WTC11 (cell line): ENCODE data around the gene NUP98. TPM values are rescaled to one million over a fixed set of nuclear protein-coding genes. Genes with fewer than 3 reads are reported as not detected.
"Not testable (repeated sequence)": the region's sequence is repeated elsewhere in the genome, so short reads cannot be mapped to it uniquely, and the experiment has no call there.

Experiments used
- ATAC-seq: fragments of 200-7000 bp; cut with Tn5 transposase; 2 replicates; pipeline ENCODE4 v1.10.0; 2021; ENCODE audit warnings: mild to moderate bottlenecking, moderate library complexity
- CTCF ChIA-PET: fragments of 300-600 bp; sonication (Branson Sonifier 250); formaldehyde crosslinking; loops from one replicate; lab custom pipeline; 2021; ENCODE audit warnings: antibody characterized with exemption; lab: Charles Lee
- POLR2A ChIA-PET: fragments of 350-600 bp; sonication (Branson Sonifier 250); formaldehyde crosslinking; loops from one replicate; lab custom pipeline; 2021; ENCODE audit warnings: antibody characterized with exemption; lab: Charles Lee
- DNase-seq: peaks from one replicate; pipeline ENCODE4 v3.0.0; 2021; ENCODE audit warnings: low spot score
- H3K27ac Mint-ChIP-seq: 2 replicates; pipeline ENCODE4 v1.8.0; 2021; ENCODE audit warnings: mixed read lengths
- H3K27me3 Mint-ChIP-seq: 2 replicates; pipeline ENCODE4 v1.8.0; 2021; ENCODE audit warnings: low read depth, mild to moderate bottlenecking, moderate library complexity, mixed read lengths
- H3K36me3 Mint-ChIP-seq: 2 replicates; pipeline ENCODE4 v1.8.0; 2021; ENCODE audit warnings: mixed read lengths
- H3K4me1 Mint-ChIP-seq: 2 replicates; pipeline ENCODE4 v1.8.0; 2022; ENCODE audit warnings: mixed read lengths
- H3K4me3 Mint-ChIP-seq: 2 replicates; pipeline ENCODE4 v1.8.0; 2021; ENCODE audit warnings: mild to moderate bottlenecking, moderate library complexity, mixed read lengths
- H3K9me3 Mint-ChIP-seq: 2 replicates; pipeline ENCODE4 v1.8.0; 2021; ENCODE audit warnings: mixed read lengths
- ATF1 ChIP-seq: sonication (generic); formaldehyde crosslinking; IDR thresholded peaks from 2 replicates; pipeline ENCODE4 v1.8.1; 2023; ENCODE audit warnings: mild to moderate bottlenecking, moderate library complexity, missing genetic modification reagents
- ELF4 ChIP-seq: sonication (generic); formaldehyde crosslinking; IDR thresholded peaks from 2 replicates; pipeline ENCODE4 v1.8.1; 2022; ENCODE audit warnings: low read depth, mild to moderate bottlenecking, moderate library complexity, missing genetic modification reagents
- IRF2 ChIP-seq: sonication (generic); formaldehyde crosslinking; IDR thresholded peaks from 2 replicates; pipeline ENCODE4 v1.8.0; 2022; ENCODE audit warnings: low read depth, missing genetic modification reagents, borderline replicate concordance
- MXD4 ChIP-seq: fragments of 250-450 bp; sonication (Bioruptor Pico); IDR thresholded peaks from 2 replicates; pipeline ENCODE4 v1.8.0; 2021; ENCODE audit warnings: mild to moderate bottlenecking, moderate library complexity, borderline replicate concordance
- NFE2L1 ChIP-seq: sonication (generic); formaldehyde crosslinking; IDR thresholded peaks from 2 replicates; pipeline ENCODE4 v1.8.1; 2023; ENCODE audit warnings: missing genetic modification reagents
- NFYB ChIP-seq: sonication (generic); formaldehyde crosslinking; conservative IDR thresholded peaks from 2 replicates; pipeline ENCODE4 v1.8.0; 2022; ENCODE audit warnings: low read depth, missing genetic modification reagents
- NR2C2 ChIP-seq: sonication (generic); formaldehyde crosslinking; IDR thresholded peaks from 2 replicates; pipeline ENCODE4 v1.8.0; 2022; ENCODE audit warnings: mild to moderate bottlenecking, missing genetic modification reagents
- ZNF121 ChIP-seq: sonication (generic); formaldehyde crosslinking; IDR thresholded peaks from 2 replicates; pipeline ENCODE4 v1.8.0; 2023; ENCODE audit warnings: missing genetic modification reagents
- ZNF219 ChIP-seq: sonication (generic); formaldehyde crosslinking; IDR thresholded peaks from 2 replicates; pipeline ENCODE4 v1.8.0; 2023; ENCODE audit warnings: missing genetic modification reagents, mild to moderate bottlenecking, borderline replicate concordance
- total RNA-seq: library from RNA; stranded (reverse); gene quantifications from 3 replicates; pipeline ENCODE4 v1.2.3, GENCODE V29; 2021
- TF ChIP-seq, protein P1 (sequence below): sonication (generic); formaldehyde crosslinking; conservative IDR thresholded peaks from 2 replicates; pipeline ENCODE4 v1.8.1; 2023; ENCODE audit warnings: mild to moderate bottlenecking, low read depth, missing genetic modification reagents, moderate library complexity
- TF ChIP-seq, protein P2 (sequence below): sonication (generic); formaldehyde crosslinking; IDR thresholded peaks from 2 replicates; pipeline ENCODE4 v1.8.0; 2022; ENCODE audit warnings: mild to moderate bottlenecking, missing genetic modification reagents
- TF ChIP-seq, protein P3 (sequence below): sonication (generic); formaldehyde crosslinking; IDR thresholded peaks from 2 replicates; pipeline ENCODE4 v1.8.0; 2023; ENCODE audit warnings: missing genetic modification reagents
- TF ChIP-seq, protein P4 (sequence below): sonication (generic); formaldehyde crosslinking; conservative IDR thresholded peaks from 2 replicates; pipeline ENCODE4 v1.8.1; 2022; ENCODE audit warnings: mild to moderate bottlenecking, missing genetic modification reagents
- TF ChIP-seq, protein P5 (sequence below): sonication (generic); formaldehyde crosslinking; IDR thresholded peaks from 2 replicates; pipeline ENCODE4 v1.8.0; 2022; ENCODE audit warnings: missing genetic modification reagents
- TF ChIP-seq, protein P6 (sequence below): sonication (generic); formaldehyde crosslinking; IDR thresholded peaks from 2 replicates; pipeline ENCODE4 v1.8.1; 2023; ENCODE audit warnings: mild to moderate bottlenecking, missing genetic modification reagents, moderate library complexity
- TF ChIP-seq, protein P7 (sequence below): fragments of 250-450 bp; sonication (Bioruptor Pico); IDR thresholded peaks from 2 replicates; pipeline ENCODE4 v1.9.0; 2021; ENCODE audit warnings: mild to moderate bottlenecking

Gene NUP98
- total RNA-seq, 1 experiment from 2014 or later = 81.4 TPM

DNA sequence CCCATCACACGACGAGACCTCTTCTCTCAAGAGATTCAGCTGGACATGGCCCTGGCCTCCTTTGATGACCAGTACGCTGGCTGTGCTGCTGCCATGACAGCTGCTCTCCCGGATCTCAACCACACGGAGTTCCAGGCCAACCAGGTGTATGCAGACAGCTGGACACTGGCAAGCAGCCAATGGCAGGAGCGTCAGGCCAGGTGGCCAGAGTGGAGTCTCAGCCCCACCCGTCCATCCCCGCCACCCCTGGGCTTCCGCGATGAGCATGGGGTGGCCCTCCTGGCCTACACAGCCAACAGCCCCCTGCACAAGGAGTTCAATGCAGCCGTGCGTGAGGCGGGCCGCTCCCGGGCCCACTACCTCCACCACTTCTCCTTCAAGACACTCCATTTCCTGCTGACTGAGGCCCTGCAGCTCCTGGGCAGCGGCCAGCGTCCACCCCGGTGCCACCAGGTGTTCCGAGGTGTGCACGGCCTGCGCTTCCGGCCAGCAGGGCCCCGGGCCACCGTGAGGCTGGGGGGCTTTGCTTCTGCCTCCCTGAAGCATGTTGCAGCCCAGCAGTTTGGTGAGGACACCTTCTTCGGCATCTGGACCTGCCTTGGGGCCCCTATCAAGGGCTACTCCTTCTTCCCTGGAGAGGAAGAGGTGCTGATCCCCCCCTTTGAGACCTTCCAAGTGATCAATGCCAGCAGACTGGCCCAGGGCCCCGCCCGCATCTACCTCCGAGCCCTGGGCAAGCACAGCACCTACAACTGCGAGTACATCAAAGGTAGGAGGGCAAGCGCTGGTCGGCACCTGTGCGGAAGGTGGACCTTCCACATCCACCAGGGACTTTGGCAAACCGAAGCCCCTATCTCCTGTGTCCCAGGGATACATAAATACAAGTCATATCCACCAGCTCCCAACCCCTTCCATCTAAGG lies 137.5 kb downstream of the NUP98 start (continued):
- TF ChIP-seq, protein P1, sequence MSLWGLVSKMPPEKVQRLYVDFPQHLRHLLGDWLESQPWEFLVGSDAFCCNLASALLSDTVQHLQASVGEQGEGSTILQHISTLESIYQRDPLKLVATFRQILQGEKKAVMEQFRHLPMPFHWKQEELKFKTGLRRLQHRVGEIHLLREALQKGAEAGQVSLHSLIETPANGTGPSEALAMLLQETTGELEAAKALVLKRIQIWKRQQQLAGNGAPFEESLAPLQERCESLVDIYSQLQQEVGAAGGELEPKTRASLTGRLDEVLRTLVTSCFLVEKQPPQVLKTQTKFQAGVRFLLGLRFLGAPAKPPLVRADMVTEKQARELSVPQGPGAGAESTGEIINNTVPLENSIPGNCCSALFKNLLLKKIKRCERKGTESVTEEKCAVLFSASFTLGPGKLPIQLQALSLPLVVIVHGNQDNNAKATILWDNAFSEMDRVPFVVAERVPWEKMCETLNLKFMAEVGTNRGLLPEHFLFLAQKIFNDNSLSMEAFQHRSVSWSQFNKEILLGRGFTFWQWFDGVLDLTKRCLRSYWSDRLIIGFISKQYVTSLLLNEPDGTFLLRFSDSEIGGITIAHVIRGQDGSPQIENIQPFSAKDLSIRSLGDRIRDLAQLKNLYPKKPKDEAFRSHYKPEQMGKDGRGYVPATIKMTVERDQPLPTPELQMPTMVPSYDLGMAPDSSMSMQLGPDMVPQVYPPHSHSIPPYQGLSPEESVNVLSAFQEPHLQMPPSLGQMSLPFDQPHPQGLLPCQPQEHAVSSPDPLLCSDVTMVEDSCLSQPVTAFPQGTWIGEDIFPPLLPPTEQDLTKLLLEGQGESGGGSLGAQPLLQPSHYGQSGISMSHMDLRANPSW (CRISPR knock-in tag) = no peak

DNA sequence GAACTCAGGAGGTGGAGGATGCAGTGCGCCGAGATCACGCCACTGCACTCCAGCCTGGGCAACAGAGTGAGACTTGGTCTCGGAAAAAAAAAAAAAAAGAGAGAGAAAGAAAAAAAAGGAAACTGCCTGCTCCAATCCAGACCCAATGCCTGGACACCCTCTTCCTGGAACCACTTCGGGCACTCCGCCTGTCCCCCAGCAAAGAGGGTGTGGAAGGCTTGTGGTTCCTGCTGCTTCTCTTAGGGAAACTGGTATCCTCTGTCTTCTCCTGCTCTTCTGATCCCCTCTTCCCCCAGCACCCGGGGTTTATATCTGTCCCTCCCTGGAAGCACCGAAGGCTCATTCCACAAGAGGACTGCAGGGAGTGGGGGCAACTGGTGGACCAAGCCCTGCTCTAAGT lies 139.1 kb downstream of the NUP98 start:
- Mint-ChIP-seq H3K9me3 (peaks cover 10% of the 10 kb centered on the region; the same call in 1 of the 2 replicates), H3K27ac (no peak overlapping the region), H3K36me3 (no peaks in the 10 kb centered on the region), H3K4me1 (no peaks in the 10 kb centered on the region), H3K27me3 (no peaks in the 10 kb centered on the region), H3K4me3 (no peak overlapping the region)
- POLR2A ChIA-PET = no interaction called here
- ATAC-seq (no peak), DNase-seq (no peak)
- CTCF ChIA-PET = no interaction called here
- TF ChIP-seq, protein P2, sequence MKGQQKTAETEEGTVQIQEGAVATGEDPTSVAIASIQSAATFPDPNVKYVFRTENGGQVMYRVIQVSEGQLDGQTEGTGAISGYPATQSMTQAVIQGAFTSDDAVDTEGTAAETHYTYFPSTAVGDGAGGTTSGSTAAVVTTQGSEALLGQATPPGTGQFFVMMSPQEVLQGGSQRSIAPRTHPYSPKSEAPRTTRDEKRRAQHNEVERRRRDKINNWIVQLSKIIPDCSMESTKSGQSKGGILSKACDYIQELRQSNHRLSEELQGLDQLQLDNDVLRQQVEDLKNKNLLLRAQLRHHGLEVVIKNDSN = no peak
- TF ChIP-seq IRF2 (no peak), NFE2L1 (CRISPR knock-in tag) (no peak), ATF1 (no peak)

DNA sequence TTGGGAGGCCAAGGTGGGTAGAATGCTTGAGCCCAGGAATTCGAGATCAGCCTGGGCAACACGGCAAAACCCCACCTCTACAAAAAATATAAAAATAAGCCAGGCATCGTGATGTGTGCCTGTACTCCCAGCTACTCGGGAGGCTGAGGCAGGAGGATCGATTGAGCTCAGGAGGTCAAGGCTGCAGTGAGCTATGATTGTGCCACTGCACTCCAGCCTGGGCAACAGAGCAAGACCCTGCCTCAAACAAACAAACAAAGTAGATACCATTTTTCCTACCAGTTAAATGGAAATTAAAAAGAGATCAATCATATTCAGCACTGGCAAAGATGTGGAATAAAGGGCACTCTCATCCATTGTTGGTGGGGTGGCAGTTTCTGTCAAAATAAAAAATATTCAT lies 140.0 kb downstream of the NUP98 start:
- H3K27ac Mint-ChIP-seq, H3K4me1 Mint-ChIP-seq, H3K36me3 Mint-ChIP-seq, POLR2A ChIA-PET, DNase-seq, ATAC-seq, H3K27me3 Mint-ChIP-seq, CTCF ChIA-PET, H3K4me3 Mint-ChIP-seq: not testable (repeated sequence)
- H3K9me3 Mint-ChIP-seq = peaks cover 10% of the 10 kb centered on the region; the same call in 1 of the 2 replicates
- TF ChIP-seq ZNF121 (CRISPR knock-in tag) = peak; percentile 73; the same call in 1 of the 2 replicates

DNA sequence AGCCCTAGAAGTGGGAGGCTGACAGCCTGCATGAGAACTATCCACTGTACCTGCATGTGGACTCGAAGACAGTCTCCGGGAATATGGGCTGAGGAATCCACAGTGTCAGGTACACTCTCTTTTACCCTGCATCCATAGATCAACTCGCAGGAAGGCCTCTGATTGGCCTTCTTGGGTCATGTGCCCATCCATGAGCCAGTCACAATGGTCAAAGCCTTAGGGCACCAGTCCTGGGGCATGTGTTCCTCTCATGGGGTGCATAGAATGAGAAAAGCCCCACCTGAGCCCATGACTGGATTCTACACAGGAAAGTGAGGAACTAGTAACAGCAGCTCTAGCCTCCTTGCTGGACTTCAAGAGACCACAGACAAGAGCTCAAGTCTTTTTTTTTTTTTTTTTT lies 141.8 kb downstream of the NUP98 start:
- Mint-ChIP-seq H3K27ac (no peak overlapping the region), H3K9me3 (peaks cover 10% of the 10 kb centered on the region; the same call in 1 of the 2 replicates), H3K4me1 (no peaks in the 10 kb centered on the region), H3K36me3 (no peaks in the 10 kb centered on the region), H3K27me3 (peaks cover 5% of the 10 kb centered on the region; the same call in 1 of the 2 replicates), H3K4me3 (no peak overlapping the region)
- ATAC-seq = peak; percentile 69
- ChIA-PET POLR2A (no interaction called here), CTCF (interaction anchor here (0.7 kb wide), 1 partner anchor 175 kb away, joined by 3 read pairs; no protein-coding TSS in a partner anchor)
- no peak for DNase-seq
- TF ChIP-seq, protein P3, sequence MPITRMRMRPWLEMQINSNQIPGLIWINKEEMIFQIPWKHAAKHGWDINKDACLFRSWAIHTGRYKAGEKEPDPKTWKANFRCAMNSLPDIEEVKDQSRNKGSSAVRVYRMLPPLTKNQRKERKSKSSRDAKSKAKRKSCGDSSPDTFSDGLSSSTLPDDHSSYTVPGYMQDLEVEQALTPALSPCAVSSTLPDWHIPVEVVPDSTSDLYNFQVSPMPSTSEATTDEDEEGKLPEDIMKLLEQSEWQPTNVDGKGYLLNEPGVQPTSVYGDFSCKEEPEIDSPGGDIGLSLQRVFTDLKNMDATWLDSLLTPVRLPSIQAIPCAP (CRISPR knock-in tag) = no peak
- TF ChIP-seq, protein P4, sequence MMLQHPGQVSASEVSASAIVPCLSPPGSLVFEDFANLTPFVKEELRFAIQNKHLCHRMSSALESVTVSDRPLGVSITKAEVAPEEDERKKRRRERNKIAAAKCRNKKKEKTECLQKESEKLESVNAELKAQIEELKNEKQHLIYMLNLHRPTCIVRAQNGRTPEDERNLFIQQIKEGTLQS = no peak
- TF ChIP-seq ELF4 (no peak), NR2C2 (no peak), ZNF219 (CRISPR knock-in tag) (no peak), MXD4 (CRISPR knock-in tag) (no peak), NFYB (CRISPR knock-in tag) (0 out of 2 replicates have a peak, but pooled peaks have one; percentile 41)
- TF ChIP-seq, protein P5, sequence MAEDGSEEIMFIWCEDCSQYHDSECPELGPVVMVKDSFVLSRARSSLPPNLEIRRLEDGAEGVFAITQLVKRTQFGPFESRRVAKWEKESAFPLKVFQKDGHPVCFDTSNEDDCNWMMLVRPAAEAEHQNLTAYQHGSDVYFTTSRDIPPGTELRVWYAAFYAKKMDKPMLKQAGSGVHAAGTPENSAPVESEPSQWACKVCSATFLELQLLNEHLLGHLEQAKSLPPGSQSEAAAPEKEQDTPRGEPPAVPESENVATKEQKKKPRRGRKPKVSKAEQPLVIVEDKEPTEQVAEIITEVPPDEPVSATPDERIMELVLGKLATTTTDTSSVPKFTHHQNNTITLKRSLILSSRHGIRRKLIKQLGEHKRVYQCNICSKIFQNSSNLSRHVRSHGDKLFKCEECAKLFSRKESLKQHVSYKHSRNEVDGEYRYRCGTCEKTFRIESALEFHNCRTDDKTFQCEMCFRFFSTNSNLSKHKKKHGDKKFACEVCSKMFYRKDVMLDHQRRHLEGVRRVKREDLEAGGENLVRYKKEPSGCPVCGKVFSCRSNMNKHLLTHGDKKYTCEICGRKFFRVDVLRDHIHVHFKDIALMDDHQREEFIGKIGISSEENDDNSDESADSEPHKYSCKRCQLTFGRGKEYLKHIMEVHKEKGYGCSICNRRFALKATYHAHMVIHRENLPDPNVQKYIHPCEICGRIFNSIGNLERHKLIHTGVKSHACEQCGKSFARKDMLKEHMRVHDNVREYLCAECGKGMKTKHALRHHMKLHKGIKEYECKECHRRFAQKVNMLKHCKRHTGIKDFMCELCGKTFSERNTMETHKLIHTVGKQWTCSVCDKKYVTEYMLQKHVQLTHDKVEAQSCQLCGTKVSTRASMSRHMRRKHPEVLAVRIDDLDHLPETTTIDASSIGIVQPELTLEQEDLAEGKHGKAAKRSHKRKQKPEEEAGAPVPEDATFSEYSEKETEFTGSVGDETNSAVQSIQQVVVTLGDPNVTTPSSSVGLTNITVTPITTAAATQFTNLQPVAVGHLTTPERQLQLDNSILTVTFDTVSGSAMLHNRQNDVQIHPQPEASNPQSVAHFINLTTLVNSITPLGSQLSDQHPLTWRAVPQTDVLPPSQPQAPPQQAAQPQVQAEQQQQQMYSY (CRISPR knock-in tag) = no peak
- TF ChIP-seq, protein P2 = peak; percentile 79
- TF ChIP-seq, protein P6, sequence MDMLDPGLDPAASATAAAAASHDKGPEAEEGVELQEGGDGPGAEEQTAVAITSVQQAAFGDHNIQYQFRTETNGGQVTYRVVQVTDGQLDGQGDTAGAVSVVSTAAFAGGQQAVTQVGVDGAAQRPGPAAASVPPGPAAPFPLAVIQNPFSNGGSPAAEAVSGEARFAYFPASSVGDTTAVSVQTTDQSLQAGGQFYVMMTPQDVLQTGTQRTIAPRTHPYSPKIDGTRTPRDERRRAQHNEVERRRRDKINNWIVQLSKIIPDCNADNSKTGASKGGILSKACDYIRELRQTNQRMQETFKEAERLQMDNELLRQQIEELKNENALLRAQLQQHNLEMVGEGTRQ (CRISPR knock-in tag) = peak; percentile 85
- TF ChIP-seq, protein P7, sequence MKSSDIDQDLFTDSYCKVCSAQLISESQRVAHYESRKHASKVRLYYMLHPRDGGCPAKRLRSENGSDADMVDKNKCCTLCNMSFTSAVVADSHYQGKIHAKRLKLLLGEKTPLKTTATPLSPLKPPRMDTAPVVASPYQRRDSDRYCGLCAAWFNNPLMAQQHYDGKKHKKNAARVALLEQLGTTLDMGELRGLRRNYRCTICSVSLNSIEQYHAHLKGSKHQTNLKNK = no peak
